Endothelial cell (in vitro differentiated cells): Measurements from ENCODE around the gene RPL5. TPM values are rescaled to one million over a fixed set of nuclear protein-coding genes. Genes with fewer than 3 reads are reported as not detected.

Source experiments
- DNase-seq: peaks from one replicate; pipeline ENCODE4 v3.0.0; 2021; ENCODE audit warnings: low spot score
- H3K27ac Mint-ChIP-seq: one replicate; pipeline ENCODE4 v1.8.0; 2021; ENCODE audit warnings: mixed read lengths, inconsistent platforms; ENCODE audit not compliant: unreplicated experiment
- H3K27me3 Mint-ChIP-seq: one replicate; pipeline ENCODE4 v1.8.0; 2021; ENCODE audit warnings: mild to moderate bottlenecking, moderate library complexity, mixed read lengths, inconsistent platforms; ENCODE audit not compliant: unreplicated experiment
- H3K36me3 Mint-ChIP-seq: one replicate; pipeline ENCODE4 v1.8.0; 2021; ENCODE audit warnings: mild to moderate bottlenecking, low read depth, mixed read lengths, inconsistent platforms; ENCODE audit not compliant: unreplicated experiment
- H3K4me1 Mint-ChIP-seq: one replicate; pipeline ENCODE4 v1.8.0; 2021; ENCODE audit warnings: mild to moderate bottlenecking, mixed read lengths, inconsistent platforms; ENCODE audit not compliant: unreplicated experiment
- H3K4me3 Mint-ChIP-seq: one replicate; pipeline ENCODE4 v1.8.0; 2021; ENCODE audit warnings: mild to moderate bottlenecking, mixed read lengths, inconsistent platforms; ENCODE audit not compliant: unreplicated experiment
- H3K9me3 Mint-ChIP-seq: one replicate; pipeline ENCODE4 v1.8.0; 2021; ENCODE audit warnings: mixed read lengths, inconsistent platforms; ENCODE audit not compliant: unreplicated experiment
- total RNA-seq: library from RNA; stranded (reverse); fragmentation: NEBNext Ultra II Directional; extraction: Animal tissue kit (Norgen Biotek cat#: 25700); gene quantifications from one replicate; pipeline ENCODE4 v1.2.1, GENCODE V29; 2021; ENCODE audit not compliant: unreplicated experiment
- TF ChIP-seq, protein P1 (sequence below): fragments of 200-600 bp; sonication (generic); IDR thresholded peaks from one replicate; pipeline ENCODE4 v1.5.0; 2021; ENCODE audit warnings: antibody characterized with exemption; ENCODE audit not compliant: unreplicated experiment

RPL5 gene
- total RNA-seq, 1 donor from 2014 or later = 1,318 TPM

DNA sequence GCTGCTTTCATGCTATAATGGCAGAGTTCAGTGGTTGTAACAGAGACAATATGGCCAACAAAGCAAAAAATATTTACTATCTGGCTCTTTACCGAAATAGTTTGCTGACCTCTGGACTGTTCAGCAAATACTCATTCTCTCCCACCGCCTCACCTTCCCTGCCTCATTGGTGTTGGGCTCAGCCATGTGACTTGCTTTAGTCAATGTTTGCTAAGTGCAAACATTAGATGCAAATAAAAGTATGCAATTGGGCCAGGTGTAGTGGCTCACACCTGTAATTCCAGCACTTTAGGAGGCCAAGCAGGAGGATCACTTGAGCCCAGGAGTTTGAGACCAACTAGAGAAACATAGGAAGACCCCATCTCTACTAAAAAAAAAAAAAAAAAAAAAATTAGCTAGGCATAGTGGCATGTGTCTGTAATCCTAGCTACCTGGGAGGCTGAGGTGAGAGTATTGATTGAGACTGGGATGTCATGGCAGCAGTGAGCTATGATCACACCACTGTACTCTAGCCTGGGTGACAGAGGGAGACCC, 55.1 kb downstream of the RPL5 start:
- no peak for DNase-seq
- Mint-ChIP-seq H3K4me1 (peaks cover 4% of the 10 kb centered on the region), H3K27me3 (no peaks in the 10 kb centered on the region), H3K36me3 (no peaks in the 10 kb centered on the region), H3K9me3 (no peaks in the 10 kb centered on the region), H3K4me3 (no peak overlapping the region), H3K27ac (no peak overlapping the region)
- TF ChIP-seq, protein P1, sequence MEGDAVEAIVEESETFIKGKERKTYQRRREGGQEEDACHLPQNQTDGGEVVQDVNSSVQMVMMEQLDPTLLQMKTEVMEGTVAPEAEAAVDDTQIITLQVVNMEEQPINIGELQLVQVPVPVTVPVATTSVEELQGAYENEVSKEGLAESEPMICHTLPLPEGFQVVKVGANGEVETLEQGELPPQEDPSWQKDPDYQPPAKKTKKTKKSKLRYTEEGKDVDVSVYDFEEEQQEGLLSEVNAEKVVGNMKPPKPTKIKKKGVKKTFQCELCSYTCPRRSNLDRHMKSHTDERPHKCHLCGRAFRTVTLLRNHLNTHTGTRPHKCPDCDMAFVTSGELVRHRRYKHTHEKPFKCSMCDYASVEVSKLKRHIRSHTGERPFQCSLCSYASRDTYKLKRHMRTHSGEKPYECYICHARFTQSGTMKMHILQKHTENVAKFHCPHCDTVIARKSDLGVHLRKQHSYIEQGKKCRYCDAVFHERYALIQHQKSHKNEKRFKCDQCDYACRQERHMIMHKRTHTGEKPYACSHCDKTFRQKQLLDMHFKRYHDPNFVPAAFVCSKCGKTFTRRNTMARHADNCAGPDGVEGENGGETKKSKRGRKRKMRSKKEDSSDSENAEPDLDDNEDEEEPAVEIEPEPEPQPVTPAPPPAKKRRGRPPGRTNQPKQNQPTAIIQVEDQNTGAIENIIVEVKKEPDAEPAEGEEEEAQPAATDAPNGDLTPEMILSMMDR = no peak

DNA sequence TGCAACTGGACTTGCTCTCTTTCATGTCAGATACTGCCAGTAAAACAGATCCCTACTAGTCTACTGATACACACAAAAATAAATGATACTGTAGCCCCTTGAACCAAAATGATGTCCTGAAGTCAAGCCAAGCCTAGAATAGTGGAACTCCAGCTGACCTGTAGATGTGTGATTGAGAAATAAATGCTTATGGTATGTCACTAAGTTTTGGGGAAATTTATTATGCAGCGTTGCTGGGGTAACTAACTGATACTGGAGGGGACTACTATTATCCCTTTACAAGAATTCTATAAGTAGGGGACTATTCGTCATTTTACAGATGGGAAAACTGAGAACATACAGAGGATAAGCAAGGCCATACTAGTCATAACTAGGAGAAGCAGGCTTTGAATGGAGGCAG, 55.6 kb downstream of the RPL5 start:
- Mint-ChIP-seq H3K9me3 (no peaks in the 10 kb centered on the region), H3K27ac (no peak overlapping the region), H3K36me3 (no peaks in the 10 kb centered on the region), H3K27me3 (no peaks in the 10 kb centered on the region), H3K4me3 (no peak overlapping the region), H3K4me1 (peaks cover 4% of the 10 kb centered on the region)
- DNase-seq = no peak
- TF ChIP-seq, protein P1 = no peak

Other genes with a start within 250 kb of the RPL5 start
- gene EVI5, start 46.9 kb upstream of the RPL5 start, total RNA-seq = 33.0 TPM
- 3.9 TPM for gene DIPK1A, start 129.4 kb downstream of the RPL5 start, total RNA-seq
- gene MTF2, start 247.2 kb downstream of the RPL5 start, total RNA-seq = 73.5 TPM